WERI-Rb-1 (cell line): ENCODE results near the gene PAQR5.

Experiments
- DNase-seq: peaks from one replicate; pipeline ENCODE4 v3.0.0-alpha.2; 2020
- H3K27ac ChIP-seq: fragments of 250-450 bp; sonication (Bioruptor Pico); 2 replicates; pipeline ENCODE4 v1.5.1; 2020; ENCODE audit warnings: mild to moderate bottlenecking, moderate library complexity
- H3K27me3 ChIP-seq: fragments of 250-450 bp; sonication (Bioruptor Pico); 2 replicates; pipeline ENCODE4 v1.5.1; 2021; ENCODE audit warnings: mild to moderate bottlenecking, low read depth, moderate library complexity; ENCODE audit not compliant: insufficient read depth, severe bottlenecking
- H3K36me3 ChIP-seq: fragments of 250-450 bp; sonication (Bioruptor Pico); 2 replicates; pipeline ENCODE4 v1.5.1; 2020; ENCODE audit warnings: mild to moderate bottlenecking, moderate library complexity
- H3K4me3 ChIP-seq: 2 replicates; pipeline ENCODE4 v1.5.1; 2011; ENCODE audit warnings: low read depth, mild to moderate bottlenecking, control low read depth, low read length
- H3K9me3 ChIP-seq: fragments of 250-450 bp; sonication (Bioruptor Pico); 2 replicates; pipeline ENCODE4 v1.5.1; 2021; ENCODE audit warnings: mild to moderate bottlenecking, moderate library complexity; ENCODE audit not compliant: severe bottlenecking
- CTCF ChIP-seq: IDR thresholded peaks from 2 replicates; pipeline ENCODE4 v1.5.1; 2011; ENCODE audit warnings: low read depth, mild to moderate bottlenecking, control low read depth, inconsistent platforms, low read length

Gene PAQR5

GRCh38 chr15:69316291-69316690, 17.6 kb downstream of the PAQR5 start:
- H3K36me3 ChIP-seq: no peaks in the 10 kb centered on the region
- no peak for TF ChIP-seq CTCF
- H3K27ac ChIP-seq: no peak overlapping the region
- H3K4me3 ChIP-seq: no peak overlapping the region
- H3K27me3 ChIP-seq: no peaks in the 10 kb centered on the region
- no peaks in the 10 kb centered on the region for H3K9me3 ChIP-seq
- DNase-seq: no peak

DNA sequence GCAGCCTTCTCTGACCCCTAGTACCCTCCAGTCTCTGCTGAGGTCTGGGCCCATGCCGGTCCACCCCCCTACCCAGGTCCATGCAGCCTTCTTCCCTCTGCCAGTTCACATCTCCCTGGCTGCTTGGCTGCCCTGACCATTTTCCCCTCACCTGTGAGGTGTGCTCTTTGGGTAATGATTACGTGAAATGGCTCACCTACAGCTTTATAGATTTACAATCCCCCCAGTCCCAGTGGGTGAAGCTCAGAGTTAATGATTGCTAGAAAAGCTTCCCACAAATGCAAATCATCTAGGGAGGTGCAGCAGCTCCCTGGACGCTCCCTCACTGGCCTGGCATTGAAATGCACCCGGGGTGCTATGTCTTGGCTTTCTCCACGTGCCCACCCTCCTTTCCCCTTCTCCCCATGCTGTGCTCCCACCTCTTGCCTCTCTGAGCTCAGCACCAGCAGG, 18.7 kb downstream of the PAQR5 start:
- Histone ChIP-seq H3K4me3 (no peak overlapping the region), H3K36me3 (no peaks in the 10 kb centered on the region), H3K27me3 (no peaks in the 10 kb centered on the region), H3K27ac (no peak overlapping the region), H3K9me3 (no peaks in the 10 kb centered on the region)
- no peak for TF ChIP-seq CTCF
- DNase-seq: no peak

- H3K27me3 ChIP-seq: no peaks in the 10 kb centered on the region
- no peak overlapping the region for H3K4me3 ChIP-seq
- H3K36me3 ChIP-seq: no peaks in the 10 kb centered on the region
- no peak for DNase-seq
- TF ChIP-seq CTCF: no peak
- H3K27ac ChIP-seq: no peak overlapping the region
- no peaks in the 10 kb centered on the region for H3K9me3 ChIP-seq
These were observed 19.3 kb downstream of the PAQR5 start for GRCh38 chr15:69318033-69318432.

GRCh38 chr15:69319384-69320375, 21.0 kb downstream of the PAQR5 start:
- DNase-seq: peak; percentile 38
- Histone ChIP-seq H3K27ac (peak overlapping the region; percentile 50), H3K27me3 (no peaks in the 10 kb centered on the region), H3K9me3 (no peaks in the 10 kb centered on the region), H3K4me3 (no peak overlapping the region), H3K36me3 (no peaks in the 10 kb centered on the region)
- TF ChIP-seq CTCF: no peak

GRCh38 chr15:69320977-69321554, 22.4 kb downstream of the PAQR5 start:
- Histone ChIP-seq H3K27ac (no peak overlapping the region), H3K4me3 (no peak overlapping the region), H3K9me3 (no peaks in the 10 kb centered on the region), H3K36me3 (no peaks in the 10 kb centered on the region), H3K27me3 (no peaks in the 10 kb centered on the region)
- DNase-seq: no peak
- TF ChIP-seq CTCF: no peak
